Hematopoietic multipotent progenitor cell treated with erythropoietin and hydrocortisone succinate and interleukin-3 and kit ligand, for 8 days (in vitro differentiated cells): ENCODE results near the gene IDH3G.
"Not testable (repeated sequence)": the region's sequence is repeated elsewhere in the genome, so short reads cannot be mapped to it uniquely, and the experiment has no call there.

Experiments
- DNase-seq: peaks from one replicate; pipeline ENCODE4 v3.0.0-alpha.2; 2015

Gene IDH3G

DNA sequence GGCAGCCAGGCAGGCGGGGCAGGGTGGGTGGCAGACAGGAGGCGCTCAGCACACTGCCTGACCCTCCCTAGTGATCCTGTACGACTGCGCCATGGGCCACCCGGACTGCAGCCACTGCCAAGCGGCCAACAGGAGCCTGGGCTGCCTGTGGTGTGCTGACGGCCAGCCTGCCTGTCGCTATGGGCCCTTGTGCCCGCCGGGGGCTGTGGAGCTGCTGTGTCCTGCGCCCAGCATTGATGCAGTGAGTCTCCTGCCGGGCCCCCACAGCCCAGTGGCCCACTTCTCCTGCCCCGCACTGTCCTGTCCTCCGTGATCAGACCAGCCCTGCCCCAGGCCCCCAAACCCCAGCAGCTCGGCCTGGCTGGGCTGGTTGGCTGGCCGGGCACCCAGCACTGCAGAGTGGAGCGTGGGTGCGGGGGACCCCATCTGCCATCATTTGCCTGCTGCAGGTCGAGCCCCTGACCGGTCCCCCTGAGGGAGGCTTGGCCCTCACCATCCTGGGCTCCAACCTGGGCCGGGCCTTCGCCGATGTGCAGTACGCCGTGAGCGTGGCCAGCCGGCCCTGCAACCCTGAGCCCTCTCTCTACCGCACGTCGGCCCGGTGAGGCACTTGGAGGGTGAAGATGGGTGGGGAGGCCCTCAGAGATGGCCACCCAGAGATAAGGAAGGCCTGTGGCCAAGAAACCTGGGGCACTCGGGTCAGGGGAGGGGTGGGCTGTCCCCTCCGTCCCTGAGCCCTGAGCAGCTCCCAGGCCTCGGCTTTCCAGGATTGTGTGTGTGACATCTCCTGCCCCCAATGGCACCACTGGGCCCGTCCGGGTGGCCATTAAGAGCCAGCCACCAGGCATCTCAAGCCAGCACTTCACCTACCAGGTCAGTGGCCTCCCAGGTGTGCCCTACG lies 22.5 kb downstream of the IDH3G start:
- DNase-seq: no peak

GRCh38 chrX:153770601-153771414 lies 23.4 kb downstream of the IDH3G start:
- no peak for DNase-seq

DNA sequence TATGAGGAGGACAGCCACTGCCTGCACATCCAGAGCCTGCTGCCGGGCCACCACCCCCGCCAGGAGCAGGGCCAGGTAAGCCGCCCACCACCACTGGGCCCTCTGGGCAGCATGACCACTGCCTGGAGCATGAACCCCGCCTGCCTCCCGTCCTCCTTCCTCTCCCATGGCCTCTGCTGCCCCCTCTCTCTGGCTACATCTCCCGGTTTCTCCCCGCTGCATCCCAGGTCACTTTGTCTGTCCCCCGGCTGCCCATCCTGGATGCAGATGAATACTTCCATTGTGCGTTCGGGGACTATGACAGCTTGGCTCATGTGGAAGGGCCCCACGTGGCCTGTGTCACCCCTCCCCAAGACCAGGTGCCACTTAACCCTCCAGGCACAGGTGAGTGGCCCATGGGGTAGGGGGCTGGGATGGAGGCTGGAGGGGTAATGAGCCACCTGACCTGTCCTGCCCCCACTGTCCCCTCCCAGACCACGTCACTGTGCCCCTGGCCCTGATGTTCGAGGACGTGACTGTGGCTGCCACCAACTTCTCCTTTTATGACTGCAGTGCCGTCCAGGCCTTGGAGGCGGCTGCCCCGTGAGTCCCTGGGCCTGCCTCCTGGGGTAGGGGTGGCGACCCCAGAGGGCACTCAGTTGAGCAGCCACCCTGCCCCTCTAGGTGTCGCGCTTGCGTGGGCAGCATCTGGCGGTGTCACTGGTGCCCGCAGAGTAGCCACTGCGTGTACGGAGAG lies 24.1 kb downstream of the IDH3G start:
- no peak for DNase-seq

DNA sequence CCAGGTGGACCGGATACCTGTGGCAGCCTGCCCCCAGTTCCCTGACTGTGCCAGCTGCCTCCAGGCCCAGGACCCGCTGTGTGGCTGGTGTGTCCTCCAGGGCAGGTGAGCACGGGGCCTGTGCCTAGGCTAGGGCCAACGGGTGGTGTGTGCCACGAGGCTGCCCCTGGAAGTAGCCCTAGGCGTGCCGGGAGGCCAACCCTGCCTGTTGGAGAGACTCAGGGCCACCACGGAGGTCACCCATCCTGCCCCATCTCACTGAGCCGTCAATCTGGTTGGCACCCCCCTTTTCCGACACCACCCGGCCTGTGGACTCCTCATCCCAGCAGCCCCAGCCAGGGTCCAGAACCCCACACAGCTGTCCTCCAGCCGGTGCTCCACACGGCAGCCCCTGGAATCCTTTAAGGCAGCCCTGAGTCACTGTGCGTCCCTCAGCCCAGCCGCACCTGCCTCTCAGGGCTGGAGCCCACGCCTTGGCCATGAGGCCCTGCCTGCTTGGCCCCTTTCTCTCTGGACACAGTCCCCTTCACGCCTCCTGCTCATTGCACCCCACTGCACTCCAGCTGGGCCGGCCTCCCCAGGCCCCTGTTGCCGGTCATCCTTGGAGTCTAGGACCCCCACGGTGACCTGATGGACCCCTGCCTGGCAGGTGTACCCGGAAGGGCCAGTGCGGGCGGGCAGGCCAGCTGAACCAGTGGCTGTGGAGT lies 24.9 kb downstream of the IDH3G start:
- DNase-seq: no peak

DNA sequence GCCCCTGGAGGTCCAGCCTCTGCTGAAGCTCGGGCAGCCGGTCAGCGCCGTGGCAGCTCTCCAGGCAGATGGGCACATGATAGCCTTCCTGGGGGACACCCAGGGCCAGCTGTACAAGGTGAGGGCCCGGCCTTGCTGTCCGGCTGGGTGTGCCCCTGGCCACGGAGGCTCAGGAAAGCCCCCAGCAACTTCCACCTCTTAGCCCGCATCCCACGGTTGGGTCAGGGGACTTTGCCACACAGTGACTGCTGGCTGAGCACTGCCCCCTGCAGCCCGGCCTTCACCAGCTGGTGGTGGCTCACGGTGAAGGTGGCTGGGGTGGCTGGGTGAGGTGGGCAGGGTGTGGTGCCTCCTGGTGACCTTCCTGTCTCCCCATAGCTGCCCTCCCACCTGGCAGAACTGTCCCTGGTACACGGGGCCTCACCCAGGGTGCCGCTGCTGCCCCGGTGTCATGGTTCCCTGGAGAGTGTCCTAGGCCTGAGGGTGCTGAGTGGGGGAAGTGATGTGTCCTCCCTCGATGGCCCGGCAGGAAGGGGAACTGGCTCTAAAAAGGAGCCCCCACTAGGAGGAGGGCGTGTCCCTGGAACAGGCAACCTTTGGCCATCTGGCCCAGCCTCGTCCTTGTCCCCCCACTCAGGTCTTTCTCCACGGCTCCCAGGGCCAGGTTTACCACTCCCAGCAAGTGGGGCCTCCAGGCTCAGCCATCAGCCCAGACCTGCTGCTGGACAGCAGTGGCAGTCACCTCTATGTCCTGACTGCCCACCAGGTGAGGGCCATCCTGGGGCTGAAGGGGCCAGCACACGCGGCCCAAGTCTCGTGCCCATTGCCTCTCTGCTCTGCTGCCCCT lies 25.6 kb downstream of the IDH3G start:
- DNase-seq: no peak

GRCh38 chrX:153767674-153768055 lies 26.5 kb downstream of the IDH3G start:
- no peak for DNase-seq

DNA sequence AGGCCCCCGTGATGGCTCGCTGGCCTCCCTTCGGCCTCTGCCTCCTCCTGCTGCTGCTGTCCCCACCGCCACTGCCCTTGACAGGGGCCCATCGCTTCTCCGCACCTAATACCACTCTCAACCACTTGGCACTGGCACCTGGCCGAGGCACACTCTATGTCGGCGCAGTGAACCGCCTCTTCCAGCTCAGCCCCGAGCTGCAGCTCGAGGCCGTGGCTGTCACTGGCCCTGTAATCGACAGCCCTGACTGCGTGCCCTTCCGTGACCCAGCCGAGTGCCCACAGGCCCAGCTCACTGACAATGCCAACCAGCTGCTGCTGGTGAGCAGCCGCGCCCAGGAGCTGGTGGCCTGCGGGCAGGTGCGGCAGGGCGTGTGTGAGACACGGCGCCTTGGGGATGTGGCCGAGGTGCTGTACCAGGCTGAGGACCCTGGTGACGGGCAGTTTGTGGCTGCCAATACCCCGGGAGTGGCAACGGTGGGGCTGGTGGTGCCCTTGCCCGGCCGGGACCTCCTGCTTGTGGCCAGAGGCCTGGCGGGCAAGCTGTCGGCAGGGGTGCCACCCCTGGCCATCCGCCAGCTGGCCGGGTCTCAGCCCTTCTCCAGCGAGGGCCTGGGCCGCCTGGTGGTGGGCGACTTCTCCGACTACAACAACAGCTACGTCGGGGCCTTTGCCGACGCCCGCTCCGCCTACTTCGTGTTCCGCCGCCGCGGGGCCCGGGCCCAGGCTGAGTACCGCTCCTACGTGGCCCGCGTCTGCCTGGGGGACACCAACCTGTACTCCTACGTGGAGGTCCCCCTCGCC lies 27.1 kb downstream of the IDH3G start:
- no peak for DNase-seq

GRCh38 chrX:153766098-153766817 lies 27.9 kb downstream of the IDH3G start:
- DNase-seq: peak; percentile 77

- DNase-seq: peak; percentile 73
Measured at GRCh38 chrX:153765138-153766079, 28.8 kb downstream of the IDH3G start.

DNA sequence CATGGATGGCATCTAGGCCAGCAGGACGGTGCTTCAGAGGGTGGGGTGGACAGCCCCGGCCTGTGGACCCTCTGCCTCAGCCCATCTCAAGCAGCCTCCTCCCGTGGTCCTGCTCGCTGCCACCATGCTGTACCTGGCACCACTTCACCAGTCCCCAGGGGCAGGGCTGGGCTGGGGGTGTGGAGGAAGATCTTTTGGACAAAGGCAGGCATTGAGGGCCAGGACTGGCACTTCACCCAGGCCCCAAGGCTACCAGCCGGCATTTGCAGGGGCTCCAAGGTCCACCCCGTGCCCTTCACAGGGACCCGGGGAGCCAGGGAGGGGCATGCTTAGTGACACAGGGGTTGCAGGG lies 29.4 kb downstream of the IDH3G start:
- DNase-seq: no peak

DNA sequence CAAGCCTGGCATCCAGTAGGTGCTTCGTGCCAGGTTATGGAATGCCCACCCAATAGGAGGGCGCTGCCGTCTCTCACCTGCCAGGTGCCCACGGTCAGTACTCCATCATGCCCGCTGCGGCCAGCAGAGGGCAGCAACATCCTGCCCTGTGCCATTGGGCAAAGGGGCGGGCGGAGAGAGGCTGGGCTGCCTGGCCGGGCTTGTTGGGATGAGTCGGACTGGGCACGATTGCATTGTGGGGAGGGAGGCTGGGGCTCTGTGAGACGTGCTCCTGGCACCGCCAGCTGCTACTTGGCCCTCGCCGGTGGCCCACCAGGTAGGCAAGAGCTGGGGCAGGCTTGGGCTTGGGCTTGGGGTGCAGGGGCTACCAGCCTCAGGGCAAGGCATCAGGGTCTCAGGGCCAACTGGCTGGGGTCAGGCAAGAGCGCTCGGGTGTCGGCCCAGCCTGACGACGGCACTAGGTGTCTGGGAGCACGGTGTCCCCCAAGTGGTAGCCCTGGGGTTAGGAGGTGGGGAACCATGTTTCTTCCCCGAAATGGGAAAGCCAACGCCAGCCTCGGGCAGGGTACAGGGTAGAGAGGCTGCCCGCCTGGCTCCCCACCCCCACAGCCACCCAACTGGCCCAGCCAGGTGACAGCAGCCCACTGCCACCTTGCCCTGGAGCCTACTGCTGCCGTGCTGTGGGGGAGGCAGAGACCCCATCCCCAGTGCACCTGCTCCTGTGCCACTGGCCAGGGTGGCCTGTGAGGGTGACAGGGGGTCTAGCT lies 30.0 kb downstream of the IDH3G start, which contains the start of gene PLXNB3:
Gene PLXNB3 (plus strand): TSS at position 261 of the 767 bp plus-strand sequence. CDS start 1,287 bp downstream, outside the sequence.
- DNase-seq: peak; percentile 78

GRCh38 chrX:153763298-153763932 lies 30.8 kb downstream of the IDH3G start:
- DNase-seq: no peak

DNA sequence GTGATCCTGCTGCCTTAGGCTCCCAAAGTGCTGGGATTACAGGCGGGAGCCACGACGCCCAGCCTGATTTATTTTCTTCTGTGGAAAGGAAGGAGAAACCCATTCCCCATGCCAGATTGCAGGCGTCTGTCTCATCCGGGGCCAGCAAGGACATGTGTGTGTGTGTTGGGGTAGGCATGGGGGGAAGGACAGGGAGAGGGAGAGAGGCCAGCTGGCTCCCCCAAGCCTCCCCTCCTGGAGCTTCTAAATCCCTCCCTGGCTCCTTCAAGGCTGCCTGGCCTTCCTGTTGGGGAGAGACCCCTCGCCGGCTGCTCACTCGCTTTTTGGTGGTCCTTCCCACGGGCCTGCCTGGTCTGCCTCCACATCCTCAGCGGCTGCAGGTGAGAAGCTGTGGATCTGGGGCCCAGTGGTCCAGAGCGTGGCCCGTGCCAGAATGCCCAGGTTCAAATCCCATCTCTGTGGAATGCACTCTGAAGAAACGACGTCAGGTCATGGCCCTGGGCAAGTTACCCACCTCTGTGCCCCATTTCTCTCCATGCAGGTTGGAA lies 31.5 kb downstream of the IDH3G start:
- DNase-seq: no peak

DNA sequence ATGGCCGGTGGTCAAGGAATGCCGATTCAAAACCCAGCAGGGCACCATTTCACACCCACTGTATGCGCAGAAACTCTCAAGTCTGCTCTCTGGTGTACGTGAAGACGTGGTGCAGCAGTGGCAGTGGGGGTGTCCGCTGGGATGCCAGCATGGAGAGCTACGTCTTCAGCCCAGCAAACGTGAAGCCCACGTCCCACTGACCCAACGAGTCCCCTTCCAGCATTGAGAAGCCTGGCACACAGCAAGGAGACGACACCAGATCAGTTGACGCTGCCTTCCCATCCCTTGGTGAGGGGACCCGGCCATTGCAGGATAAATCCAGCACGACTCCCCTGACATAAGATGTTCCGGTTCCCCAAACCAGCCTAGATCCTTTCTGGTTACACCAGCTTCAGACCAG lies 32.3 kb downstream of the IDH3G start:
- DNase-seq: no peak

- no peak for DNase-seq
Measured at GRCh38 chrX:153755136-153755535, 39.0 kb downstream of the IDH3G start.

DNA sequence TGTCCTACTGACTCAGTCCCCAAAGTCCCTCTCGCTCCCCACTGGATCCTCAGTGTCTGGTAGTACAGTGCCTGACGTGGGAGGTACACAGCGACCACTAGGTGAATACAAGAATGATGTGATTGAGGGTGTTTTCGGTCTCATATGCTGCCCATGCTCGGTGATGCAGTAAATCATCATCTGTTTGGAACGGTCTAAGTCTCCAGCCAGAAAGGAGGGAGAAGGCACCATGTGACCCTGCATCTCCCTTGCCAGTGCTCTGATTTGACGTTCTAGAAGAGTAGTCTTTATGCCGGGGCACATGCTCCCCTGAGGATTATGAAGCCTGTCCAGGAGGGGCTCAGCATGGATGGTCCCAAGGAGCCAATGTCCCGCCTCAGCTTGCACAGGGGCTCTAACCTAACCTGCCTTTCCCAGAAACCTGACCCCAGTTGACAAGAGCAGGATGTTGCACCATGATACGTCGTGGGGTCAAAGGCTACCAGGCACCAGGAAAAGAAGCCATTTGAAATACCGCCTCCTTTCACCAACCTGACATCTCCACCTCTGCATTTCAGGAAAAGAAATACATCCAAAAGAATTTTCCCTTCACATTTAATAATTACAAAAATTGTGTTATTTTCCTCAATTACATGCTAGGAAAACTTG lies 43.9 kb downstream of the IDH3G start:
- no peak for DNase-seq

DNA sequence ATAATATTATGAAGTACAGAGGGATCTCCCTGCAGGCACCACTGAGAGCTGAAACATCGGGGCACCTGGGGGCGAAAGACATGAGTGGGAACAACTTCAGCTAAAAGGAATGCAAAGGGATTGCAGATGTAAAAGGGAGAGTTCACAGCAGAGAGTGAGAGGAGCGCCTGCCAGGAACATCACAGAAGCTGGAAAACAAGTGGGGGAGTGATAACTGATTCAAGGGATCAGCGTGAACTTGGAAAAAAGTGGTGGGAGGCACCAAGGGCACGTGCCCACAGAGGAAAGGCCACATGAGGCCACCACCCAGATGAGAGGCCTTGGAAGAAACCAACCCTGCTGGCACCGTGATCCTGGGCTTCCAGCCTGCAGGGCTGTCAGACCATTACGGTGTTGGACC lies 45.2 kb downstream of the IDH3G start:
- not testable (repeated sequence) for DNase-seq
